HG03064 (cell line): Measurements from ENCODE around the gene DAP.
A peak's percentile ranks its signal among the peaks of the same experiment; 100 is the strongest.
"Not testable (repeated sequence)": the region's sequence is repeated elsewhere in the genome, so short reads cannot be mapped to it uniquely, and the experiment has no call there.

ENCODE experiments used
- ATAC-seq: cut with Tn5 transposase; IDR thresholded peaks from one replicate; pipeline ENCODE4 v1.9.1; 2021; ENCODE audit warnings: low read depth; ENCODE audit not compliant: unreplicated experiment

The DAP gene

DNA sequence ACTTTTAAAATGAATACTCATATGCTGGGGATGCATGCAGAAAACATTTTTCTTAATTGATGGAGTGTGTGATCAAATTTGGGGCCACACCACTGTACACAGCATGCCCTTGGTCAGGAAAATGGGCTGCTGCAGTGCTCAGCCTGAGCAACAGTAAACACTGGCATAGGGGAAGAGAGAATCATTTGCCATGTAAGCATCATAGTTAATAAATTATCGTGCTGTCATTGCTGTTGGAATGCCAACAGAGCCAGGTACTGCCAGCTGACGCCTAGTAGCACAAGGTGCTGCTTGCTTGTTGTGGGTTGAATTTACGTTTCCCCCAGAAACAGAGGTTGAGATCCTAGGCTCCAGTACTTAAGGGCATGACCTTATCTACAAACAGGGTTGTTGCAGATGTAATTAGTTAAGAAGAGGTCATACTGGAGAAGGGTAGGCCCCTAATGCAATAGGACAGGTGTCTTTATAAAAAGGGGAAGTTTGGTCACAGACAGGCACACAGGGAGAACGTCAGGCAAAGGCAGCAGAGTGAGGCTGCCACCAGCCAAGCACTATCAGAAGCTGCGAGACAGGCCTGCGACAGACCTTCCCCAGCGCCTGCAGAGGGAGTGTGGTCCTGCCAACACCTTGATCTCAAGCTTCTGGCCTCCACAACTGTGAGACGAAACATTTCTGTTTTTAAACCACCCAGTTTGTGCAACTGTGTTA lies 25.3 kb downstream of the DAP start:
- ATAC-seq: peak; percentile 76

DNA sequence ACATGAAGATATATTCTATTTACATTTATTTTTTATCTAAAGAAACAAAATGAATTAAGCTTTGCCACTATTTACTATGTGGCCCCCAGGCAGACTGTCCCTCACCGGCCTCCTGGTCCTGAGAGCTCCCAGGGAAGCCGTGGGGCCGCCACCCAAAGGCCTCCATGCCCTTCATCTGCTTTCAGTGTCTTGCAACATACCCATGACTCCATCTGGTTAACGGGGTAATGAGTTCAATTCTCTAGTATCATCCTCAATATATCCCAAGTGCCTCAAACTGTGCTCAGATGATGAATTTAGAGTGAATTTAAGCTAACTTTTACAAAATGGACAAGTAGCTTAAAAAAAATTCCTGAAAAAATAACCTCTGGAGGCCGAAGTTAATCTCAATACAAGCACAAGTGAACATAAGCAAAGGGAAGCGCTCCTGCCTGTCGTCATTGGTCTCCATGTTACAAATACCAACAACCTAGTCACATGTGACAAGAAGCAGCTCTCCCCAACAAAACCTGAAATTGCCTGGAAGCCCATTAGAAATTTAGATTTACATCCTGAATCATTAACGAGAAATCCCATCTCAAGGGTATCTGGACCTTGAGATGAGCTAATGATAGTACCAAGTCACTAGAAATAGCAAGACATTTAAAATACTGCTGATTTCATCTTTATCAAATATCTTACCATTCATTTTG lies 26.1 kb downstream of the DAP start:
- no peak for ATAC-seq

DNA sequence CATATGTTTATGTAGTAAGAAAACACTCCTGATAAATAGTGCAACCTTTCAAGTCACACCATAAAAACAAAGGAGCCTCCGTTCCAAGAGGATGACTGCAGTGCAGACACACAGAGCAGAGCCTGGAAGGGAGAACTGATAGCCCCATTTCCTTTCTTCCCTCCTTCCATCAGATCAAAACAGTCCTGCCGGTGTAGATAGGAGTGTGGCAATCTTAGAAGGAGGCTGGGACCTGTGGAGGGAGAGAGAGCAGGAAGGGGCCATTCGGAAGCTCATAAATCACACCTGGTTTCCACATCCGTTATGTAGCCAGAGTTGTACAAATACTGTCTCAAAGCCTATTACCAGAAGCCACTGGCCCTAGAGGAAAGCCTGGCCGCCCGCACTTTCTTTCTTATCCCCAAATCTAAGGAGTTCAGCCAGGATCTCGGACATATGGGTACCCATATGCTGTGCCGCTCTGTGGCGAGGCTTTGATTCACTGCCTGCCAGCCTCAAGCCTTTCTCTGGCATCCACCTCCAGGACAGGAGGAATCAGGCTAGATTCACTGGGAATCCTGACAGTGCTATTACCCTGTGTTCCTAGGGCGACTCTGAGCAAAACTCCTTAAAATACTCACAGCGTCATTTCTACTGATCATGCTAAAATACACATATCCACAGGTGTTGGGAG lies 26.9 kb downstream of the DAP start:
- no peak for ATAC-seq

DNA sequence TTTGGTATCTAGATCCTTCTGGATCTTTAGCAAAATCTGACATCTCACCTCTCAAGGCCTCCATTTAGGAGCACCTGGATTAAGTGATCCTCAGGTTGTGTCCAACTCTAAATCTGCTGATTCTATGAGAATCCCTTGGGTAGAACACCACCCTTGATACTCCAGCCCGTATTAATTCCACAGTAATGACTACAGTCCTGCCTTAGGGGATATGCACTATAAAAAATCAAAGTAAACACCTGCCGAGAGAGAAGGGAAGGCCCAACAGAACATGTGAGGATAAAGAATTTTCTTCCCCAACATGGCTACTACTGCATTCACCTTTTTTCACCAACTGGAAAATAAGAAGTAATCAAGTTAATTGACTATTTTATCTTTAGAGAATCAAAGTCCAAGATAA lies 27.6 kb downstream of the DAP start:
- no peak for ATAC-seq

DNA sequence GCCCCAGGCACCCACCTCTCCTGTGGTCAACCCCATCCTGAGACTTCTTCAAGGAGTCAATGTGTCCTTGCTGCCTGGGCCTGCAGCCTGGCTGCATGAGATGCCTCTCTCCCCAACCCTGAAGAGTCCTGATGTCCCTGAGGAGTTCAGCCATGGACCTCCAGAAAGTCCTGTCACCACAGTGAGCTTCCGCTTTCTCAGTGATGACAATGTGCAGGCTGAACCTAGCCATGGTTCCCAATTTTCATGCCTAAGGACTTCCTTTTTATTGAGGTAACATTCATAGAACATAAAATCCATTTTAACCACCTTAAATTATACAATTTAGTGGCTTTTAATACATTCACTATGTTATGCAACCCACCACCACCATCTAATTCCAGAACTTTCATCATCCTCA lies 29.1 kb downstream of the DAP start:
- ATAC-seq: no peak

DNA sequence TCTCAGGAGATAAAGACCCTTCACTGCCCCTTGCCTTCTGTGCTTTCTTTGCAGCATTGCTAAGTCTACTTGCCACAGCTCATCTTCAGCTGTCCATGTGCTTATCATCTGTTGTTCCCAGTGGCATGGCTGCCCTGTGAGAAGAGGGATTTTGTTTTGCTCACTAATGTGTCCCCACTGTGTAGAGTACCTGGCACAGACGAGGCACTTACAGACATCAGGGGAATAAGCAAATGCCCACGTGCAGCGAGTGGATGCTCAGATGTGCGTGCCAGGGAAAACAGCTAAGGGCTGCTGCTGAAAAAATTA lies 31.0 kb downstream of the DAP start:
- ATAC-seq: no peak

DNA sequence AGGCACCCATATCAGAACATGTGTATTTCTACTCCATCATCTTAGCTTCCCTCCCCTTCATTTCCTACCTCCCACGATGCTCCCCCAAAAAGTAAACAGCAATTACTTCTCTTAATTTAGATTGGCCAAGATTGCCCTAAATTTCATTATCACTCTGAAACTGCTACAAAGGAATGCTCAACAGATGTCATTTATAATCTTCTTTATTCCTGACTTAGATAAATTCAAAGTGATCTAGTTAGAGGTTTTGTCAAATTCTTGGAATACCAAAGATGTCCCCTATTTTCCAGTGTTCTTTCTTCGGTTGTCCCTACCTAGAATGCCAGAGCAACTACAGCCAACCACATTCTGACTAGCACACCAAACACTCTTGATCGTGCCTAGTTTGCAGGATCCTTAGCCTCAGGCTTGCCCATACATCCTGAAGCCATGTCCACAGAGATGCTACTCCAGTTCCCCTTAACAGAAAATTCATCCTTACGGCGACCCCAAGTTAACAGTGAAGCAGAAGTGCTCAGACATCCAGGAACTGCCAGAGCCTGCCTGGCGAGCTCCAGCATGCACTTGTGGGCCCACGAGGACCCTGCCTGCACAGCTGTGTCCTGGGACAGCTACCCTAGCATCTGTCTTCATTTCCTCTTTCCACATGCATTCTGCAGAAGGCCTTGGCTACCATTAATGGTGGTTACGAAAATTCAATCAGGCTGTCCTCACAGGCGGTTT lies 31.6 kb downstream of the DAP start:
- ATAC-seq: no peak

DNA sequence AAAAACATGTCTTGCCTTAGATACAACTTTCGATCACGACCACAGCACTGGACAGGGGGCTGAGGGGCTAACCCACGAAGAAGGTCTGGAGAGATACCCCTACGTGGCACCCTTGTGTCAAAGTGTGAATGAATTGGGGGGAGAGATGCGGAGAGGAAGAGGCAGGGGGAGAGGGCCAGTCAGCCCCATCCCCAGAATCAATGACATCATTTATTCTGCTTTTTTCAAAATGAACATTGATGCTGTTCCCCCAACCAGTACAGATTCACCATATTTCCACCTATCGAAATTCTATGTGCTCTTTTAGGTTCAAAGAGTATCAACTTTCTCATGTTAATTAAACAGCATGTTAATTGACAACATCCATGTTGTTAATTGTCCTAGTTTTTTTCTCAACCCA lies 32.4 kb downstream of the DAP start:
- no peak for ATAC-seq

DNA sequence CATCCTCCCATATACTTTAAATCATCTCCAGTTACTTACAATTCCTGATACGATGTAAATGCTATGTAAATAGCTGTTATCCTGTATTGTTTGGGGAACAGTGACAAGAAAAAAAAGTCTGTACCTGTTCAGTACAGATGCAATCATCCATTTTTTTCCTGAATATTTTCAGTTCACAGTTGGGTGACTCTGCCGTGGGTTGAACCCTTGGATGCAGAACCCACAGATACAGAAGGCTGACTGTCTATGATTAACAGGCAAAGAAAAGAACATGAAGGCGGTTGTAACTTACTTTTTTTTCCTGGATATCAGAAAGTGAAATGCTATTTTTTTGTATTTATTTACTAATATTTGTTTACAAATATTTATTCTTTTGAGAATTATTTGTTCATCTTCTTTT lies 33.2 kb downstream of the DAP start:
- no peak for ATAC-seq

DNA sequence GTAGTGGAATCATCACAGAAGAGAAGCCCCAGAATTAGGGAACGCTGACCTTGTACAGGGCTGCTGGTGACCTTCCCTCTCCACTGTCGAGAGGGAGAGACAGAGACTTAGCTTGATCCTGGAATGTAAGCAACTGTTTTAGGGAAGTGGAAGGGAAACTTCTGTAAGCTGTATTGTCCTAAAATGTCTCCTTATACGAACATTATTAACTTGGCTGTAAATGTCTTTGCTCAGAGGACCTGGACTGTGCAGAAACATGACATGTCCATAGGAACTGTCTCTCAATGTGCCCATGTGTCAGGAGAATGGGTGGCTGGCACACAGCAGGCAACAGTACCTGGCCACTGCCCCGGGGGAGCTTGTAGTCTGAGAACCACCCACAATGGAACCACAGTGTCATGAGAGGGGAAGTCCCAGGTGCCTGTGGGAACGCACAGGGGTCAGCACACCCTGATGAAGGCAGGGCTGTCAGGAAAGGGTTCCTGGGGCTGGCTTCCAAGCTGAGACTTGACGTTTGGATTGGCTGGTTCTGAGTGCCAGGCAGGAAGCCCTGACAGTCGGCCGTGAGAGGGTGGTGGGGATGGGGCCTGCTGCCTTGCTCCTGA lies 34.0 kb downstream of the DAP start:
- ATAC-seq: peak; percentile 93

DNA sequence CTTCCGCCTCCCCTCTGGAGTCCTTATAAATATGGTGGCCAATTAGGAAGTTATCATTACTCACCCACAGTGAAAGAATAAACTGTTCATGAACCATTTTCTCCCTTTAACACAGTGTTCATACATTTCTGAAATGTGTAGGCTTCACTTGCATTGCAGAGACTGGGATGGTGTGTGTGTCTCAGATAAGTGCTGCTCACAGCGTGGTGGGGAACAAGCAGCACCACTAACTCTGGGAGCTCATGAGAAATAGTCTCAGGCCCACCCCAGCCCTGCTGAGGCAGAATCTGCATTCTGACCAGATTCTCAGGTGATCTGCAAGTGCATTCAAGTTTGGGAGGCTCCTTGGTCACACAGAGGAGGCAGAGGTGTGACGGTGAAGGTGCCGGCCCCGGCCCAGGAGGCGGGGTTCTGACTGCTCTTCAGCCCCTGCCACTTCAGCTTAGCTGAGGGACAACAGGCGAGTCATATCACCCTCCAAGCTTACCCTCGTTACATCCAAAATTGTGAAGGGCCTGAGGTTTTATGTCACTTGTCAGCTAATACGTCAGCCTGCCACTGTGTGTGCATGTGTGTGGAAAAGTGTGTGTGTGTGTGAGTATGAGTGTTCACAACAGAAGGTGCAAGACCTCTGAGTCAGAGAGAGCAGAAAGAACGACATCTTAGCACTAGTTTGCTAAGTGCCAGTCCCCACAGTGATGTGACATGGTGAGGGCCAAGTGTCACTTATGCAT lies 34.7 kb downstream of the DAP start:
- ATAC-seq: no peak

DNA sequence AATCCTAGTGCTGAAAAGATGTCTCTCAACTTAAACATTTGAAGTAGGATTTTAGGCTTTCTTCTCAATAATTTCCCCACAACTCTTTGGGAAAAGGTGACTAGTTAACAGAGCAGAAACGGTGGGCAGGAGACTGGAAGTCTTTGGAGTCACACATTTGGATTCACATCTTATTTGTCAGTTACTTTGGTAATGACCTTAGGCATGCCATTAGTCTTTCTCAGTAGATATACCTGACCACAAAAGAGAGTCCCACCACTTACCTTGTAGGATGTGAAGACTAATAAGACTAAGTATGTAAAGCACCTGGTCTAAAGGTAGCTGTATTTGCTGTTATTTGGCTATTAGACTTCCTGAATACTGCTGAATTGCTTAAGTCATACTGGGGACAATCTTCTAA lies 35.4 kb downstream of the DAP start:
- no peak for ATAC-seq

DNA sequence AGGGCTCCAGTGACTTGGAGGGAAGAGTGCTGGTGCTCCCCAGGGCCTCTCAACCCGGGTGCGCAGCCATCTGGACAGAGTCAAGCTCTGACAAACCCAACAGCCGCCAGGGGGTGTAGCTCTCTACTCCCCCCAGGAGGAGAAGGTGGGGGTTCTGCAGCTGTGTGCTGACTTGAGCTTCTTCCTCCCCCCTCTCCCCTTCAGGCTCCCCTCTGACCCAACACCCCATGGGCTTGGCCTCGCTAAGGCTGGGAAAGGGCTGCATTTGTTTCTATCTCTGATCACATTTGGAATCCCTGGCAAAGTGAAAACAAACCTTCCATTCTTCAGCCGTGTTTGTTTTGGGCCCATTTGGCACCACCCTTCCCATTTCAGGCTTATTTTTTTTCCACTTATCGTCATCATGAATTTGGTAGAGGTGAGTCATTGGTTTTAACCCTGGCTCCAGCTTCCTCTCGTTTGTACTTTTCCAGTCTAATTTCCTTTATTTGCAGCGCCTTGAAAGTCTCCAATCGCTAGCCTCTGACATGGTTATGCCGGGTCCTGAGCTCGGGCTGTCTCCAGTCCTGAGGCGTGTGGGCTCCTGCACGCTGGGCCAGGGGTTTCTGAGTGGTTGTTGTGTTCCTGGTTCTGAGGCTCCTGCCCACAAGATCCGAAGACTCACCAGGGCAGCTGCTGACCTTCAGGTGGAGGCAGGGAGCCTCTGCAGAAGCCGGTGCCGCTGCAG lies 36.1 kb downstream of the DAP start:
- no peak for ATAC-seq

DNA sequence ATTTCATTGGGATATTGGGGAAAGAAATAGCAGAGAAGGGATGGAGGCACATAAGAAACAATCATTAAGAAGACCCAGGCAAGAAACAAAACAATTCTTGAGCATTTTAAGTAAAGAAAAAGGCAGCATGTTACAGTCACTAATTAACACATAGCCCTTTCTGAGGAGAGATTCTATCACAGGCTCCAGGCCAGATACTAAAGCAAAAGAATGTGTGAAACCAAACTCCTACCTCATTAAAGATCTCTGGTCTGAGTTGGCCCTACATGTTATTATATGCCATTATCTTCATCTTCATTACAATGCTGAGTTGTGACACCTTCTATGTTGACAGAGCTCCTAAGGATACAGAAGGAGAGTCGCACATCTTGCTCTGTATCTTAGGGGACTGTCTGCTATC lies 37.5 kb downstream of the DAP start:
- ATAC-seq: no peak

DNA sequence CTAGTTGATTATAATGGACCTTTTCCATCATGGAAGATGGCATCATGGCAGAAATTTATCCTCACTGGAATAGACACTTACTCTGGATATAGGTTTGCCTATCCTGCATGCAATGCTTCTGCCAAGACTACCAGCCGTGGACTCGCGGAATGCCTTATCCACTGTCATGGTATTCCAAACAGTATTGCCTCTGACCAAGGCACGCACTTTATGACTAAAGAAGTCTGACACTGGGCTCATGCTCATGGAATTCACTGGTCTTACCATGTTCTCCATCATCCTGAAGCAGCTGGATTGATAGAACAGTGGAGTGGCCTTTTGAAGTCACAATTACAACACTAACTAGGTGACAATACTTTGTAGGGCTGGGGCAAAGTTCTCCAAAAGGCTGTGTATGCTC lies 40.3 kb downstream of the DAP start:
- not testable (repeated sequence) for ATAC-seq

DNA sequence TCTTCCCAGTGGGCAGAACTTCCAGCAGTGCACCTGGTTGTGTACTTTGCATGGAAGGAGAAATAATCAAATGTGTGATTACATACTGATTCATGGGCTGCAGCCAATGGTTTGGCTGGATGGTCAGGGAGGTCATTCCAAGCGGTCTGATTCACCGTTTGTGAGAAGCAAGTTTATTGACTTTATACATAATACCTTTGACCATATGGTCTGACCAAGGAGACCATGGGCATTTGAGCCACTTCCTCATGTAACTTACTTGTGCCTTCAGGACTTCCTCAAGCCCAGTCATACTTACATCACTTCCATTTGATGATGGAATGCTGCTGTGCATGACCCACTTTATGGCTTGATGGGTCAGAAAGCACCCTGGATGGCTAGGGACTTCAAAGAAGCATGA lies 41.1 kb downstream of the DAP start:
- no peak for ATAC-seq

DNA sequence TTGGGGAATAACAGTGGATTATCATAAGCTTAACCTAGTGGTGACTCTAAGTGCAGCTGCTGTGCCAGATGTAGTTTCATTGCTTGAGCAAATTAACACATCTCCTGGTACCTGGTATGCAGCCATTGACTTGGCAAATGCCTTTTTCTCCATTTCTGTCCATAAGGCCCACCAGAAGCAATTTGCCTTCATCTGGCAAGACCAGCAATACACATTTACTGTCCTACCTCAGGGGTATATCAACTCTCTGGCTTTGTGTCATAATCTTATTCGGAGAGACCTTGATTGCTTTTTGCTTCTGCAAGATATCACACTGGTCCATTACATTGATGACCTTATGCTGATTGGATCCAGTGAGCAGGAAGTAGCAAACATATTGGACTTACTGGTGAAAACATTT lies 42.4 kb downstream of the DAP start:
- ATAC-seq: not testable (repeated sequence)

DNA sequence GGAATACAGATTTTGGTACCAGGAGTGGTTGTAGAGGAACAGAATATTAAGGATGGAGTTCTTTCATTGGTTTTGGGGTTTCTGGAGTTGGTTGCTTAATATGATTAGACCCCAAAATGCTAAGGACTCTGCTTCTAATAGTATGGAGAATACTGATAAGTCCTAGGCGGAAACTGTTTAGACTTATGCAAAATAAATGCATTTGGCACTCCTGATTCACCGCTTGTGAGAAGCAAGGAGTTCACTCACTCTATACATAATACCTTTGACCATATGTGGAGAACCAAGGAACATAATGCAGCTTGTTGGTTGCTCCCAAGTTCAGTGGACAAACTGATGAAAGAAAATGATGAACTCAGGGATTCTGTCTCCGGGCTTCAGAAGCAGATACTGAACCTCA lies 44.2 kb downstream of the DAP start:
- not testable (repeated sequence) for ATAC-seq

DNA sequence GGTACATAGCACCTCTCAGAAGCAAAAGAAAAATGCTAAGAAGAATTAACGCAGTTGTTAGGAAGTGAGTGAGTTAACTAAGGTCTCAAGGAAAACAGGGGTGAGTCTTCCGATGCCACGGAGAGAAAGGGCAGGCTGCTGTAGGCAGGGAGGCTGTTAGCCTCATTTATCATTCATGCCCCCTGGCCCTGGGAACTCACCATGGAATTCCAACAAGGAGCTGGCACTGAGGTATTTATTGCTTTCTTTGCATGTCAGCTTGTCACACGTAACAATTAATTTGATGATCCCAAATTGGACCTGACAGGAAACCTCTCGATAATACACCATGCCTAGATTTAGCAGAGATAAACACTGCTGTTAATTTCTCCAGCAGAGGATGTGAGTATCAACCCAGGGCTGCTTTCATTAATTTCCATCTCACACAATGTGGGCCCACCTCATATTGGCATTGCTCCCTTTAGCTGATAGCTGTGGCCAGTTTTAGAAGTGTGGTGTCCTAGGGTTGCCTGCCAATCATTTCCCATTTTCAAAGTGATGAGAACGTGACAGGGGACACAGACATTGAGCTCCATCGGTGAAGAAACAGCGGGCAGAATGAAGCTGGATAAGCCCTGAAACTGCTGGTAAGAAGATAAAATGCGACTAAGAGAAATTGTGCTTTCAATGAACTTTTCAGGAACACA lies 45.3 kb downstream of the DAP start:
- no peak for ATAC-seq
